CD4-positive, alpha-beta T cell (primary cell): ENCODE data around the gene ITSN1. TPM values are rescaled to one million over a fixed set of nuclear protein-coding genes. Genes with fewer than 3 reads are reported as not detected.

Experiments used
- ATAC-seq: fragments of 200-7000 bp; cut with Tn5 transposase; one replicate; pipeline ENCODE4 v1.10.0; 2022; ENCODE audit warnings: mild to moderate bottlenecking; ENCODE audit not compliant: poor library complexity
- CTCF ChIA-PET: fragments of 350-600 bp; sonication (Branson Sonifier 250); formaldehyde crosslinking; loops from one replicate; lab custom pipeline; 2021; ENCODE audit warnings: antibody characterized with exemption, inconsistent platforms; lab: Charles Lee
- POLR2A ChIA-PET: fragments of 350-600 bp; sonication (Branson Sonifier 250); formaldehyde crosslinking; loops from one replicate; lab custom pipeline; 2021; ENCODE audit warnings: antibody characterized with exemption, inconsistent platforms; lab: Charles Lee
- DNase-seq, 14 experiments: peaks; one replicate each; pipeline ENCODE4 v3.0.0-alpha.2; 2013 to 2020; ENCODE audit warnings: mixed read lengths in 2 of 14
- H3K27ac ChIP-seq, 2 donors: one replicate each; pipeline versions ENCODE4 v1.5.1 to v1.7.0; 2013; ENCODE audit warnings: low read length in 2 of 2, low read depth in 1 of 2, mild to moderate bottlenecking in 1 of 2
- H3K27me3 ChIP-seq, 2 experiments: 1 replicate in 1 of 2; 2 replicates in 1 of 2; pipeline versions ENCODE4 v1.6.1 to v1.7.0; 2013; ENCODE audit warnings: low read length in 2 of 2, control low read depth in 1 of 2, mild to moderate bottlenecking in 1 of 2, moderate library complexity in 1 of 2; ENCODE audit not compliant: insufficient read depth in 2 of 2, control insufficient read depth in 1 of 2
- H3K36me3 ChIP-seq: one replicate; pipeline ENCODE4 v1.6.1; 2013; ENCODE audit warnings: low read length, control low read depth; ENCODE audit not compliant: insufficient read depth
- H3K4me1 ChIP-seq: one replicate; pipeline ENCODE4 v1.6.1; 2013; ENCODE audit warnings: low read length, control low read depth; ENCODE audit not compliant: insufficient read depth
- H3K4me3 ChIP-seq: one replicate; pipeline ENCODE4 v1.5.1; 2013; ENCODE audit warnings: mild to moderate bottlenecking, low read length, moderate library complexity
- H3K9me3 ChIP-seq, 2 experiments: 1 replicate in 1 of 2; 2 replicates in 1 of 2; pipeline versions ENCODE4 v1.6.1 to v1.7.0; 2013; ENCODE audit warnings: low read length in 2 of 2, mild to moderate bottlenecking in 2 of 2, control low read depth in 1 of 2, moderate library complexity in 1 of 2; ENCODE audit not compliant: control insufficient read depth in 1 of 2, insufficient read depth in 1 of 2
- H3K27ac Mint-ChIP-seq: one replicate; pipeline ENCODE4 v1.8.0; 2020; ENCODE audit warnings: mixed read lengths
- H3K27me3 Mint-ChIP-seq: one replicate; pipeline ENCODE4 v1.8.0; 2021; ENCODE audit warnings: mixed read lengths
- H3K36me3 Mint-ChIP-seq: one replicate; pipeline ENCODE4 v1.8.0; 2021; ENCODE audit warnings: low read depth, mixed read lengths
- H3K4me1 Mint-ChIP-seq: one replicate; pipeline ENCODE4 v1.8.0; 2021; ENCODE audit warnings: low read depth, mixed read lengths
- H3K4me3 Mint-ChIP-seq: one replicate; pipeline ENCODE4 v1.8.0; 2020; ENCODE audit warnings: mild to moderate bottlenecking, mixed read lengths
- H3K9me3 Mint-ChIP-seq: one replicate; pipeline ENCODE4 v1.8.0; 2020; ENCODE audit warnings: mixed read lengths
- CTCF ChIP-seq: fragments of 200-600 bp; IDR thresholded peaks from one replicate; pipeline ENCODE4 v1.8.0; 2022; ENCODE audit warnings: antibody characterized with exemption, mild to moderate bottlenecking
- intact Hi-C, 2 experiments: fragments of 100-400 bp; cut with DNase I in 1 of 2; cut with micrococcal nuclease in 1 of 2; formaldehyde crosslinking; loops; one replicate each; pipeline versions ENCODE4 v1.15.1 to v1.9.0; 2023 to 2025; cut with DNase I, micrococcal nuclease
- total RNA-seq, 174 experiments: library from RNA in 2 of 174; stranded (reverse) in 2 of 174; gene quantifications; one replicate each; pipeline ENCODE4 v1.2.3 and lab custom pipeline; 2021 to 2026

The ITSN1 gene
- total RNA-seq, 2 experiments from 2014 or later = 2.1 to 3.0 TPM

GRCh38 chr21:33852485-33852884, 210.2 kb downstream of the ITSN1 start:
- no peaks in the 10 kb centered on the region for H3K27me3 Mint-ChIP-seq
- Histone ChIP-seq H3K27ac (no peak overlapping the region), H3K36me3 (no peaks in the 10 kb centered on the region), H3K4me1 (no peaks in the 10 kb centered on the region), H3K9me3 (peaks cover 0 to 2% of the 10 kb centered on the region in 2 experiments), H3K4me3 (no peak overlapping the region), H3K27me3 (peaks cover 0 to 2% of the 10 kb centered on the region in 2 experiments)
- intact Hi-C loops = no loop called here
- H3K4me3 Mint-ChIP-seq = no peak overlapping the region
- no peaks in the 10 kb centered on the region for H3K36me3 Mint-ChIP-seq
- CTCF ChIA-PET = no interaction called here
- POLR2A ChIA-PET = no interaction called here
- no peak overlapping the region for H3K27ac Mint-ChIP-seq
- no peak for ATAC-seq
- no peaks in the 10 kb centered on the region for H3K4me1 Mint-ChIP-seq
- H3K9me3 Mint-ChIP-seq = no peaks in the 10 kb centered on the region
- DNase-seq = no peak
- TF ChIP-seq CTCF = no peak

- no peaks in the 10 kb centered on the region for H3K36me3 Mint-ChIP-seq
- no peaks in the 10 kb centered on the region for H3K4me1 ChIP-seq
- ChIA-PET POLR2A (no interaction called here), CTCF (no interaction called here)
- no peak overlapping the region for H3K27ac Mint-ChIP-seq
- H3K4me3 ChIP-seq = no peak overlapping the region
- ATAC-seq (no peak), DNase-seq (no peak)
- no peaks in the 10 kb centered on the region for H3K27me3 Mint-ChIP-seq
- no peaks in the 10 kb centered on the region for H3K4me1 Mint-ChIP-seq
- no peaks in the 10 kb centered on the region for H3K9me3 ChIP-seq
- H3K36me3 ChIP-seq = no peaks in the 10 kb centered on the region
- H3K9me3 Mint-ChIP-seq = no peaks in the 10 kb centered on the region
- TF ChIP-seq CTCF = no peak
- H3K27ac ChIP-seq = no peak overlapping the region
- intact Hi-C loops = no loop called here
- peaks cover 0 to 2% of the 10 kb centered on the region in 2 experiments for H3K27me3 ChIP-seq
- no peak overlapping the region for H3K4me3 Mint-ChIP-seq
Observed at GRCh38 chr21:33854604-33855003, 212.3 kb downstream of the ITSN1 start.

- no peak for ATAC-seq
- H3K4me3 Mint-ChIP-seq = no peak overlapping the region
- Histone ChIP-seq H3K4me3 (no peak overlapping the region), H3K36me3 (no peaks in the 10 kb centered on the region), H3K9me3 (no peaks in the 10 kb centered on the region), H3K27ac (no peak overlapping the region), H3K27me3 (peaks cover 0 to 2% of the 10 kb centered on the region in 2 experiments), H3K4me1 (no peaks in the 10 kb centered on the region)
- DNase-seq = no peak
- no peak for TF ChIP-seq CTCF
- no peaks in the 10 kb centered on the region for H3K4me1 Mint-ChIP-seq
- CTCF ChIA-PET = no interaction called here
- intact Hi-C loops = no loop called here
- H3K27me3 Mint-ChIP-seq = no peaks in the 10 kb centered on the region
- POLR2A ChIA-PET = no interaction called here
- no peak overlapping the region for H3K27ac Mint-ChIP-seq
- H3K9me3 Mint-ChIP-seq = no peaks in the 10 kb centered on the region
- no peaks in the 10 kb centered on the region for H3K36me3 Mint-ChIP-seq
Observed at GRCh38 chr21:33855190-33855589, 212.9 kb downstream of the ITSN1 start.
